Activated naive CD8-positive, alpha-beta T cell treated with anti-CD3 and anti-CD28 coated beads, Interleukin-2, amount 50 U/mL, for 24 hours (primary cell): ENCODE data around the gene CITED4.
"Not testable (repeated sequence)": the region's sequence is repeated elsewhere in the genome, so short reads cannot be mapped to it uniquely, and the experiment has no call there.

ENCODE experiments used
- ATAC-seq: fragments of 150-1000 bp; cut with Tn5 transposase; one replicate; pipeline ENCODE4 v1.10.0; 2021
- DNase-seq: peaks from one replicate; pipeline ENCODE4 v3.0.0; 2021
- H3K27ac Mint-ChIP-seq: one replicate; pipeline ENCODE4 v1.8.0; 2021; ENCODE audit warnings: mild to moderate bottlenecking, mixed read lengths
- H3K27me3 Mint-ChIP-seq: one replicate; pipeline ENCODE4 v1.8.0; 2021; ENCODE audit warnings: mixed read lengths
- H3K36me3 Mint-ChIP-seq: one replicate; pipeline ENCODE4 v1.8.0; 2021; ENCODE audit warnings: low read depth, mixed read lengths
- H3K4me1 Mint-ChIP-seq: one replicate; pipeline ENCODE4 v1.8.0; 2021; ENCODE audit warnings: mixed read lengths
- H3K4me3 Mint-ChIP-seq: one replicate; pipeline ENCODE4 v1.8.0; 2021; ENCODE audit warnings: mild to moderate bottlenecking, moderate library complexity, mixed read lengths
- H3K9me3 Mint-ChIP-seq: one replicate; pipeline ENCODE4 v1.8.0; 2021; ENCODE audit warnings: mixed read lengths

The CITED4 gene

GRCh38 chr1:40894858-40895257, 32.7 kb upstream of the CITED4 start:
- H3K4me3 Mint-ChIP-seq, H3K27me3 Mint-ChIP-seq, ATAC-seq, H3K27ac Mint-ChIP-seq, DNase-seq: not testable (repeated sequence)
- Mint-ChIP-seq H3K36me3 (peaks cover 11% of the 10 kb centered on the region), H3K9me3 (peaks cover 24% of the 10 kb centered on the region), H3K4me1 (peaks cover 17% of the 10 kb centered on the region)

- Mint-ChIP-seq H3K4me3 (no peak overlapping the region), H3K9me3 (peaks cover 24% of the 10 kb centered on the region), H3K27ac (no peak overlapping the region), H3K27me3 (peaks cover 6% of the 10 kb centered on the region), H3K36me3 (peaks cover 11% of the 10 kb centered on the region), H3K4me1 (peaks cover 17% of the 10 kb centered on the region)
- no peak for DNase-seq
- no peak for ATAC-seq
Observed at GRCh38 chr1:40894455-40894854, 32.3 kb upstream of the CITED4 start.

- H3K4me1 Mint-ChIP-seq: peaks cover 17% of the 10 kb centered on the region
- no peak overlapping the region for H3K27ac Mint-ChIP-seq
- H3K9me3 Mint-ChIP-seq: peaks cover 24% of the 10 kb centered on the region
- peaks cover 11% of the 10 kb centered on the region for H3K36me3 Mint-ChIP-seq
- peaks cover 10% of the 10 kb centered on the region for H3K27me3 Mint-ChIP-seq
- DNase-seq (no peak), ATAC-seq (no peak)
- no peak overlapping the region for H3K4me3 Mint-ChIP-seq
Observed at GRCh38 chr1:40893946-40894345, 31.8 kb upstream of the CITED4 start.

GRCh38 chr1:40892354-40892753, 30.2 kb upstream of the CITED4 start:
- DNase-seq (no peak), ATAC-seq (no peak)
- Mint-ChIP-seq H3K4me3 (no peak overlapping the region), H3K9me3 (peaks cover 21% of the 10 kb centered on the region), H3K4me1 (peaks cover 8% of the 10 kb centered on the region), H3K27me3 (peaks cover 11% of the 10 kb centered on the region), H3K27ac (no peak overlapping the region), H3K36me3 (peaks cover 11% of the 10 kb centered on the region)

GRCh38 chr1:40890771-40891170, 28.6 kb upstream of the CITED4 start:
- Mint-ChIP-seq H3K27ac (no peak overlapping the region), H3K4me3 (no peak overlapping the region), H3K4me1 (peaks cover 8% of the 10 kb centered on the region), H3K36me3 (peaks cover 11% of the 10 kb centered on the region), H3K27me3 (peaks cover 19% of the 10 kb centered on the region), H3K9me3 (peaks cover 17% of the 10 kb centered on the region)
- DNase-seq (no peak), ATAC-seq (no peak)

- DNase-seq (no peak), ATAC-seq (no peak)
- Mint-ChIP-seq H3K27me3 (peaks cover 39% of the 10 kb centered on the region), H3K36me3 (no peaks in the 10 kb centered on the region), H3K4me1 (peaks cover 3% of the 10 kb centered on the region), H3K27ac (no peak overlapping the region), H3K9me3 (no peaks in the 10 kb centered on the region), H3K4me3 (no peak overlapping the region)
Observed at GRCh38 chr1:40887652-40888051, 25.5 kb upstream of the CITED4 start.

DNA sequence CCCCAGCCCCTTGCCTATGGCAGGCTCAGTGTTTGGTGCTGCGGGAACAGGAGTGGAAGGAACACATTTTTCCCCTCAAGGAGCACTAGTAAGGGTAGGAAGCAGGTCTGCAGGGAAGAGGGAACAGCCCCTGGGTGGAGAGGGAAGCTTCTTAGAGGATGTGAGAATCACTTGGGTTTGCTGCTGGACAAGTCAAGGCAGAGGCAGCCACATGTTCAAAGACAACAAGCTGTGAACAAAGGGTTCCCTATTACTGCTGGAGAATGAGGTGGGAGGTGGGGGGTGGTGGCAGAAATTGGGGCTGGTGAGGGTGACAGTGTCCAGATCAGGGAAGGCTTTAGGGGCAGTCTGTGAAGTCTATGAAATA, 24.8 kb upstream of the CITED4 start:
- DNase-seq (no peak), ATAC-seq (no peak)
- peaks cover 43% of the 10 kb centered on the region for H3K27me3 Mint-ChIP-seq
- H3K9me3 Mint-ChIP-seq: no peaks in the 10 kb centered on the region
- H3K27ac Mint-ChIP-seq: no peak overlapping the region
- H3K4me3 Mint-ChIP-seq: no peak overlapping the region
- peaks cover 3% of the 10 kb centered on the region for H3K4me1 Mint-ChIP-seq
- H3K36me3 Mint-ChIP-seq: no peaks in the 10 kb centered on the region

GRCh38 chr1:40886318-40887011, 24.3 kb upstream of the CITED4 start:
- no peaks in the 10 kb centered on the region for H3K9me3 Mint-ChIP-seq
- H3K36me3 Mint-ChIP-seq: no peaks in the 10 kb centered on the region
- peaks cover 43% of the 10 kb centered on the region for H3K27me3 Mint-ChIP-seq
- no peak overlapping the region for H3K27ac Mint-ChIP-seq
- DNase-seq (no peak), ATAC-seq (no peak)
- no peak overlapping the region for H3K4me3 Mint-ChIP-seq
- H3K4me1 Mint-ChIP-seq: peaks cover 3% of the 10 kb centered on the region

GRCh38 chr1:40884055-40884795, 22.1 kb upstream of the CITED4 start:
- H3K9me3 Mint-ChIP-seq: no peaks in the 10 kb centered on the region
- peak overlapping the region; percentile 38 for H3K4me3 Mint-ChIP-seq
- peaks cover 38% of the 10 kb centered on the region for H3K27me3 Mint-ChIP-seq
- DNase-seq (no peak), ATAC-seq (no peak)
- no peaks in the 10 kb centered on the region for H3K36me3 Mint-ChIP-seq
- peaks cover 3% of the 10 kb centered on the region for H3K4me1 Mint-ChIP-seq
- no peak overlapping the region for H3K27ac Mint-ChIP-seq

- Mint-ChIP-seq H3K4me1 (peaks cover 21% of the 10 kb centered on the region), H3K27ac (no peak overlapping the region), H3K4me3 (no peak overlapping the region), H3K36me3 (peaks cover 6% of the 10 kb centered on the region), H3K27me3 (peaks cover 28% of the 10 kb centered on the region), H3K9me3 (peaks cover 8% of the 10 kb centered on the region)
- ATAC-seq (no peak), DNase-seq (no peak)
Observed at GRCh38 chr1:40880813-40881549, 18.8 kb upstream of the CITED4 start.

DNA sequence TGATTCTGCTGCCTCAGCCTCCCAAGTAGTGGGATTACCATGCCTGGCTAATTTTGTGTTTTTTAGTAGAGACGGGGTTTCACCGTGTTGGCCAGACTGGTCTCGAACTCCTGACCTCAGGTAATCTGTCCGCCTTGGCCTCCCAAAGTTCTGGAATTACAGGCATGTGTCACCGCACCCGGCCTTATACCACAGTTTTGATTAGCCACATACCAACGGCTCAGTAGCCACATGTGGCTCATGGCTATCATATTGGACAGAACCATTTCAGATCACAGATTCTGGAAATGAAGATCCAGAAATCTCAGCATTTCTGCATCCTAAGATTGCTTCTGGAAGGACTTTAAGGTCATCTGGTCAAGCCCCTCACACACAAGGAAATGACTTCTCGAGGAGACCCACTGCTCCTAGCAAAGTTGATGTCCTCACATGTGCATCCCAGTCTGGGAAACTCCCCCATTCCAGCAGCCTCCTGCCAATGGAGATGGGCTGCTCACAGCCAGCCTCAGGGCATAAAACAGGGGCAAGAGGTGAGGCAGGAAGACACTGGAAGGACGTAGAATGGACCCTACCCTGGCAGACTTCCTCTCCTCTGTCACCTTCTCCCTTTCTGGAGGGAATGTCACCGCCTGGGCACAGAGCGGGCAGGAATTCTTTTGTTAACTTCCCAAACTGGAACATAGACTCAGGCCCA, 17.5 kb upstream of the CITED4 start:
- H3K27me3 Mint-ChIP-seq: peaks cover 16% of the 10 kb centered on the region
- H3K36me3 Mint-ChIP-seq: peaks cover 9% of the 10 kb centered on the region
- H3K4me1 Mint-ChIP-seq: peaks cover 32% of the 10 kb centered on the region
- ATAC-seq (no peak), DNase-seq (no peak)
- no peak overlapping the region for H3K27ac Mint-ChIP-seq
- H3K4me3 Mint-ChIP-seq: no peak overlapping the region
- peaks cover 11% of the 10 kb centered on the region for H3K9me3 Mint-ChIP-seq

DNA sequence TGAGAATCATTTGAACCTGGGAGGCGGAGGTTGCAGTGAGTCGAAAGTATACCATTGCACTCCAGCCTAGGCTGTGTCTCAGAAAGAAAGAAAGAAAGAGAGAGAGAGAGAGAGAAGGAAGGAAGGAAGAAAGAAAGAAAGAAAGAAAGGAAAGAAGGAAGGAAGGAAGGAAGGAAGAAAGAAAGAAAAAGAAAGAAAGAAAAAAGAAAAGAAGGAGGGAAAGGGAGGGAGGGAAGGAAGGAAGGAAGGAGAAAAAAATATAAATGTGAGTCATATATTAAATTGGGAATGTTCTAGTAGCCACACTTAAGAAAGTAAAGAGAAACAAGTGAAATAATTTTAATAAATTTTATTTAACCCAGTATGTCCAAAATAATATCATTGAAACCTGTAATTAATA, 16.7 kb upstream of the CITED4 start:
- ATAC-seq (no peak), DNase-seq (no peak)
- Mint-ChIP-seq H3K4me1 (peaks cover 33% of the 10 kb centered on the region), H3K27ac (no peak overlapping the region), H3K9me3 (peaks cover 11% of the 10 kb centered on the region), H3K27me3 (peaks cover 13% of the 10 kb centered on the region), H3K4me3 (no peak overlapping the region), H3K36me3 (peaks cover 9% of the 10 kb centered on the region)

- no peak overlapping the region for H3K4me3 Mint-ChIP-seq
- peaks cover 36% of the 10 kb centered on the region for H3K4me1 Mint-ChIP-seq
- H3K9me3 Mint-ChIP-seq: peaks cover 11% of the 10 kb centered on the region
- ATAC-seq: no peak
- H3K27me3 Mint-ChIP-seq: peaks cover 8% of the 10 kb centered on the region
- peak; percentile 30 for DNase-seq
- peaks cover 9% of the 10 kb centered on the region for H3K36me3 Mint-ChIP-seq
- H3K27ac Mint-ChIP-seq: no peak overlapping the region
Observed at GRCh38 chr1:40877698-40878097, 15.5 kb upstream of the CITED4 start.

DNA sequence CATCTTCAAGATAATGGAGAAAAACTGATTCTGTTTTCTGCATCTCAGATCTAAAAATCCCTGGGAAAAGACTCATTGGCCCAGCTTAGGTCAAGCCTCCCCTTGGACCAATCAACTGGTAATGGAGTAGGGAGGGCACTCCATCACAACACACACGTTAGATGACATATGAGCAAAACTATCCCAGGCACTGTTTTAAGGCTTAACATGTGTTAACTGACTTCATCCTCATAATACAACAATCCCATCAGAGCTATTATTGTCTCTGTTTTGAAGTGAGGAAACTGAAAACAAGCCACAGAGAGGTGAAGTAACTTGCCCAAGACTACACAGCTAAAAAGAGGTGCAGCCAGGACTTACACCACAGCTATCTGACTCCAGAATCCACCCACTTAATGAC, 14.7 kb upstream of the CITED4 start:
- peaks cover 4% of the 10 kb centered on the region for H3K27me3 Mint-ChIP-seq
- peaks cover 36% of the 10 kb centered on the region for H3K4me1 Mint-ChIP-seq
- DNase-seq: no peak
- H3K9me3 Mint-ChIP-seq: peaks cover 11% of the 10 kb centered on the region
- no peak overlapping the region for H3K27ac Mint-ChIP-seq
- ATAC-seq: no peak
- peaks cover 9% of the 10 kb centered on the region for H3K36me3 Mint-ChIP-seq
- H3K4me3 Mint-ChIP-seq: no peak overlapping the region
